ENCODE measurements around the gene PNPLA8.
"Not testable (repeated sequence)": the region's sequence is repeated elsewhere in the genome, so short reads cannot be mapped to it uniquely, and the experiment has no call there.

PNPLA8 gene

GRCh38 chr7:108479751-108480150, 46.2 kb downstream of the PNPLA8 start:
- no peak for DNase-seq (ENCODE audit: low read depth, low spot score)

DNA sequence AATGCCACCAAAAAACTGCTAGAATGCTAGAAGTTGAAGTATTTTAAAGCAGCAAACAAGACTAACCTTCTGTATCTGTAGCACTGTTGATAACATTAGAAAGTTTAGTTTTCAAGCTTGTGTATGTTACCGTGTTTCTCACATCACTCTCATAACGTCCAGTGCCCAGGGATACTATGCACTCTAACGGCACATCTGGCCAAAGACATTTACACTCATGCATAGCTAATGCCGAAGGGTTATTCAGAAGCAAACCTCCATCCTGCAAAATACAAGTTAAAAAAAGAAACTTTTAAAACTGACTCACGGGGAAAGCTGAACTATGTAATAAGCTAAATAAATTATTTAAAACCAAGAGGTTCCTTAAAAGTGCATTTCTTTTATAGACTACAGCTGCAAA, 46.8 kb downstream of the PNPLA8 start:
- no peak for DNase-seq (ENCODE audit: low read depth, low spot score)

- DNase-seq (ENCODE audit: low read depth, low spot score): no peak
Observed at GRCh38 chr7:108468246-108468645, 57.7 kb downstream of the PNPLA8 start.

DNA sequence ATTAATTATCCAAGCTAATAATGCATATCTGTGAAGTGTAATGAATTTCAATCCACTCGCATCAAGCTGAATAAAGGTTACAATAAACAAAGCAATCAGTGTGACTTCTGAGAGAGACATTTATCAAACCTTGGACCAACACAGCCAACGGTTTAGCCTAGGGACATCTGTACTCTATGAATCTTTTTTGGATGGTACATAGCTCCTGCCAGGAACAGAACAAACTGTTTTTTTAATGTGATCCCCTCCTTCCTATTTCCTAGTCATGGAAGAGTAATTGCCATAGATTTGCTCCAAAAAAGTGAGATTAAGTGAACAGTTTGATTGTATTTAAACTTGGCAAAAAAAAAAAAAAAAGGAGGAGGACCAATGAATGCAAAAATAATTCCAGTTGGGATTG, 58.5 kb downstream of the PNPLA8 start:
- DNase-seq (ENCODE audit: low read depth, low spot score): no peak

GRCh38 chr7:108466322-108466721, 59.6 kb downstream of the PNPLA8 start:
- not testable (repeated sequence) for DNase-seq (ENCODE audit: low read depth, low spot score)

- no peak for DNase-seq (ENCODE audit: low read depth, low spot score)
Observed at GRCh38 chr7:108464743-108465142, 61.2 kb downstream of the PNPLA8 start.

GRCh38 chr7:108463613-108464012, 62.3 kb downstream of the PNPLA8 start:
- DNase-seq (ENCODE audit: low read depth, low spot score): no peak

DNA sequence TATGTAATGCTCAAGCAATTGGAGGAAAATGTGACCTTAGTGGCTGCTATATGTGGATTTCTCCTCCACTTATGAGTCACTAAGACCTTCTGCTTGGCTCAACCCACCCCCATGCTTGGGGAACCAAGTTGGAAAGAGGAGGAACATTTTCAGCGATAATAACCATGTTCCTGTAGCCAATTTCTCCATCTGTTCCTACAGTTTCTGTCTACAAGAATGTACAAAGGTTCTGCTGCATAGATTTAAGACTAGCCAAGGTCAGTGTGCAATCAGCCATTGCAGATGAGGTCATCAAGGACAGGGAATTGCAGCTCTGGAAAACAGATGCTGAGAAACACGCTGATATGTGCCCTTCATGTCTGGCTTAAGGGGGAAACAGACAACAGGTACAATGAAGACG, 64.1 kb downstream of the PNPLA8 start:
- DNase-seq (ENCODE audit: low read depth, low spot score): no peak

GRCh38 chr7:108460964-108461363, 65.0 kb downstream of the PNPLA8 start:
- no peak for DNase-seq (ENCODE audit: low read depth, low spot score)

DNA sequence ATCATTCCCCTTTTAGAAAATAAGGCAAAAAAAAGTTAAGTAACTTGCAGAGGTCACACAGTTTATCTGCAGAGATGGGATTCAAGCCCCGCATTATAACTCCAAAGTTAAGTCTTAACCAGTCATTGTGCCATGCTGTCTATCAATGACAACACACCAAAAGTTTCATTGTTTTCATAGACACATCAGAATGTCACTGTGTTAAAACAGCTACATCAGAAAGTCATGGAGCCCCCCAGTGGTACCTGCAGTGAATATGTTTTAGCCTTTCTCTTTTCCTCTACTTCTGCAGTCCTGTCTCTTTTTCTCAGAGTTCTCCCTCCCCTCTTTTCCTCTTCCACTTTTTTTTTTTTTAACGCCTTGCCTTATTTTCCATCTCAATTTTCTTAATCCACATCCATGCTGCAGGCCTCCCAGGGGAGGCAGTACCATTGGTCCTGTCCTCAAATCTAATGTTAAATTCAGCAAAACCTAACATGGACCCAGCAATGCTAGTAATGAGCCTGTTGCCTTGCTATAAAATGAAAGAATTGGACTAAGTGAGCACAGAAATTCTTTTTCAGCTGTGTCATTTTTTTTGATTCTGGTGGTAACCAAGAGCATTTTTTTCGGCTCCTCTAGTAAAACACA, 65.9 kb downstream of the PNPLA8 start:
- no peak for DNase-seq (ENCODE audit: low read depth, low spot score)

DNA sequence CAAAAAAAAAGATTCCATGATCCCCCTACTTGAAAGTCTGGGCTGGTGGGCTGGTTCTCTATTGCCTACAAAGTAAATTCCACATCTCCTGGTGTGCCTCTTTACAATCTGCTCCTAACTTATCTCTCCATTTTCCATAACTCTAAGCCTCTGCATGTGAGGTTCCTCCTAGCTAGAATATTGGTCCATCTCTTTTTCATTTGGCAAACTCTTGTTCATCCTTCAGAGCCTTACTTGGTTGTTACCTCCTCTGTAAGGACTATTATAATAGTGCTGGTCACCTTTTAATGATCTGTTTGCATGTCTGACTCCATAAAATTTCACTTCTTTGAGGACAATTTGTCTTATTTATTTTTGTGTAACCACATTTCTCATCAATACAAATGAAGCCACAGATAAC, 68.1 kb downstream of the PNPLA8 start:
- DNase-seq (ENCODE audit: low read depth, low spot score): no peak

DNA sequence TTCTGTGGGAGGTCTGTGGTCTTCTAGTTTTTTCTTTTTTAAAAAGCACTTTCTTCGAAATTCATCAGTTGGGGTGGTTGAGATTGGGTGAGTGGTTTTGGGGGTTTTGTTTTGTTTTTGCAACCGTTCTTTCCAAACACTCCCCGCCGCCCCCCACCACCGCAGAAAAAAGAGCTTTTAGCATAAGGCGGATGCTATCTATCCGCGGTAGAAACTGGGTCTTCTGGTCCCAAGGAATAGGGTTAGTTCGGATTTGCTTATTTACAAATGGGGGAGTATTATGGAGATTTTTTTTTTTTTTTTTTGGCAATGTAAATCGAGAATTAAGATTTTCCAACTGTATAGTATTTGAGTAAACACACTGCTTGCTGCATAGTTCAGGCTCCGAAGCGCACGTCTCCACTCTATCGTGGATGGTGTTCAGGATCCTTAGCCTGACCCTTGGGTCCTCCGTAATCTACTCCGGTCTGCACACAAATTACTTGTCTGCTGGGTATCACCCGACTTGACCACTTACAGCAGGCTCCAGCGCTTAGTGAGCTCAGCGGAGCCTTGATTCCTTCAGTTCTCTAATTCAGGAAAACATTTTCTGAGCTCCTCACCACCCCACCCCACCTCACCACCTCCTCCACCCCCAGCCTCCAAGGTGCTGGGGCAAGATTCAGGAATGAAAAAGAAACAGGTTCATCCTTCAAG, 68.9 kb downstream of the PNPLA8 start:
- DNase-seq (ENCODE audit: low read depth, low spot score): no peak

DNA sequence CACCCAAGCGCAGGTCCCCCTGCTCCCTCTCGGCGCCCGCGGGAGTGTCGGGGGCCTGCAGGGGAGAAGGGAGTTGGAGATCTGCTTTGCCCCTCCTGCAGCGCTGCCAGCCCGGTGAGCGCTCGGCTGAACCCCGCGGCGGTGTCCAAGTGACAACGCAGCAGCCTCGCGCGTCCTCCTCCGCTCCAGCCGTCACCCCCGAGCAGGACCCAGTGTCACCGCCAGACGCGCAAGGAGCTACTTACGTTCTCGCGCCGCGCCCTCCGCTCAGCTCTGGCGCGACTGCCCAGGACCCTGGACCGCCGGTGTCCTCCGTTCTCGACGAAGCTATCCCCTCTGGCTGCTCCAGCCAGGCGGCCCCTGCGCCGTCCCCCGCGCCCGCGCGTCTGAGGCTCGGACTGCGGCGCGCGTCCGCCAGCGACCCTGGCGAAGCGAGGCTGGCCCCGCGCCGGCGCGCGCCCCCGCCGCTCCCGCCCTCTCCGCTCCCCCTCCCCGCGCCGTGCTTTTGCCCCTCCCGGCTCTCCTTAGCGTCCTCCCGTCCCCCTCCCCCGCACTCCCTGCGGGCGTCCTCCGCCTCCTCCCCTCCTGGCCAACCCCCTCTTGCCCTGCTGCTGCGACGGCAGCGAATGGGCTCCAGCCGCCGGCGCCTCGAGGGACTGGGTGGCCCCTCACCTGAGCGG, 69.8 kb downstream of the PNPLA8 start, which contains the start of gene NRCAM:
NRCAM (minus strand) TSS at position 439 of the 680 bp plus-strand sequence. CDS start 216,372 bp downstream, outside the sequence.
- DNase-seq (ENCODE audit: low read depth, low spot score): no peak

DNA sequence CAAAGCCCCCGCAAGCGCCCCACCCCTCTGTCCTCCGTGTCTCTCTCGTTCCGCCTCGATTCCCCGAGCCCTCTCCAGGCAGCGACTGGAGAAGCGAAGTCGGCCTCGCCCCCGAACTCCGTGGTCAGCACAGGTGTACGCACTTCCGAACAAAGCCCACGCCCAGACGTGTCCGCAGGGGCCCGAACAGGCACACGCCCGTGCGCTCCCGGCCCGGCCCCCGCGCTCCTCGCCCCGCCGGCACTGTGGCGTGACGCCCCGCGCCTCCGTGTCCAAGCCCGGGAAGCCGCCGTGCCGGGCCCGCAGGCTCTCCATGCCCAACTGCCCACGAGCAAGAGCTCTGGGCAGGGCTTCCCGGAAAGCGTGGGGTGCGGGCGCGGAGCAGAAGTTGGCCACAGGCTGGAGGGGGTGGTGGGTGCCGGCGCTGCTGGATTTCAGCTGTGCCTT, 70.4 kb downstream of the PNPLA8 start:
- DNase-seq (ENCODE audit: low read depth, low spot score): no peak

- no peak for DNase-seq (ENCODE audit: low read depth, low spot score)
Observed at GRCh38 chr7:108454674-108455550, 71.0 kb downstream of the PNPLA8 start.

GRCh38 chr7:108454317-108454673, 71.6 kb downstream of the PNPLA8 start:
- no peak for DNase-seq (ENCODE audit: low read depth, low spot score)

DNA sequence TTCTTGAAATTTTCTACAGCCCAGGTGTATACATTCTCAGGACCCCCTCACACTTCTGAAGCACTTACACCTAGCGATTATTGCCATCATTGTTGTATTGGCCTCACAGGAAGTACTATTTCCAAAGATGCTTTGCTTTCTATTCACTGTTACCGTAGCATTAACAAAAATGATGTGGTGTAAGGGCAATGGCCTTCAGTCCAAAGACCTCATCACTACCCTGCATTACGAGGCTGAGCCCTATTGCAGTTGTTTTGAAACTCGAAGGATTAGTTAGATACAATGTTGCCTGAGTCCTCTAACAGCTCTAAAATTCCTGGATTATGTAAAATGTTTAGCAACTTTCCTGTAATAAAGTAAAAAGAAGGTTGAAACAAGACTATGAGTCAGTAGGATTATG, 72.6 kb downstream of the PNPLA8 start:
- DNase-seq (ENCODE audit: low read depth, low spot score): no peak

DNA sequence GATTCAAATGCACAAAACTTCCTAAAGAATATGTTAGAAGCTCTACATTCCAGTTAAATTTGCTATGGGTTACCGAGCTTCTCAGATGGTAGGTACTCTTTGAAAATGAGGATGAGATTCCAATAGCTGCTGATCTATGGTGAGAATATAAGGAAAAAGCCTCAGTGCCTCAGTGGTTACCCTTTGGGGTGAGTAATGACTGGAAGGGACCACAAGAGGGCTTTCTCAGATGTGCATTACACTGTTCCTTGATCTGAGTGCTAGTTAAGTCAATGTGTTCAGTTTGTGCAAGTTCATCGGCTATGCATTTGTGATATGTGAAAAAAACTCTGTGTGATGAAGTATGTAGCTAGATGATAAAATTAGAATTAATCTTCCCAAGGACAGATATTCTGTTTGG, 73.2 kb downstream of the PNPLA8 start:
- no peak for DNase-seq (ENCODE audit: low read depth, low spot score)

DNA sequence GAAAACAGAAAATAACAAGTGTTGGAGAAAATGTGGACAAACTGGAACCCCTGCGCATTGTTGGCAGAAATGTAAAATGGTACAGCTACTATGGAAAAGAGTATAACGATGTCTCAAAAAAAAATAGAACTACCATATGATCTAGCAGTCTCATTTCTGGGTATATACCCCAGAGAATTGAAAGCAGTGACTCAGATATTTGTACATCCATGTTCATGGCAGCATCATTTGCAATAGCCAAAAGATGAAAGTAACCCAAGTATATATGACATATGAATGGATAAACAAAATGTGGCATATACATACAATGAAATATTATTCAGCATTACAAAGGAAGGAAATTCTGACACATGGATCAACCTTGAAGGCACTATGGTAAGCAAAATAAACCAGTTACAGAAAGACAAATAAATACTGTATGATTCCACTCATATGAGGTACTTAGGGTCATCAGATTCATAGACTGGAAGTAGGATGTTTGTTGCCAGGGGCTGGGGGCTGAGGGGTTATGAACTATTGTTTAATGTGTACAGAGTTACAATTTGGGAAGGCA, 74.6 kb downstream of the PNPLA8 start:
- no peak for DNase-seq (ENCODE audit: low read depth, low spot score)

DNA sequence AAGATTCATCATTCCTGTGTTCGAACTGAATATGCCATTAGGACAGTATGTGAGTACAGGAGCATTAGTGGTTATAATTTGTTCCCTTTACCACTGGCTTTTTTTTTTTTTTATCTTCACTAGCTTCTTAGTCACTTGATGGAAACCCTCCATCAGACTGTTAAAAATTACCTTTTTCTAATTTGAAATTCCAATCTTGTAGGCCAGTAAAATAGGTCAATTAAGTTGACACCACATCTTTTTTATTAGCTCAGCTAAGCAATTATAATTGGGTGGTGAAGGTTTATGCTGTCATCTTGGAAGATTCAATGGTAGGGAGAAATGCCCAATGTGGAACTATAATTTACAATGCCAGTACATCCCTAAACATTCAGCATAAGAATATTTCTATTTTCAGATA, 75.8 kb downstream of the PNPLA8 start:
- DNase-seq (ENCODE audit: low read depth, low spot score): no peak

- DNase-seq (ENCODE audit: low read depth, low spot score): no peak
Observed at GRCh38 chr7:108449521-108449920, 76.4 kb downstream of the PNPLA8 start.
